ENCODE measurements around the gene TMEM219. TPM values are rescaled to one million over a fixed set of nuclear protein-coding genes. Genes with fewer than 3 reads are reported as not detected.
A peak's percentile ranks its signal among the peaks of the same experiment; 100 is the strongest.

TMEM219 gene
- total RNA-seq, 6 donors from 2014 or later: 95.4 to 187 (median 139) TPM

DNA sequence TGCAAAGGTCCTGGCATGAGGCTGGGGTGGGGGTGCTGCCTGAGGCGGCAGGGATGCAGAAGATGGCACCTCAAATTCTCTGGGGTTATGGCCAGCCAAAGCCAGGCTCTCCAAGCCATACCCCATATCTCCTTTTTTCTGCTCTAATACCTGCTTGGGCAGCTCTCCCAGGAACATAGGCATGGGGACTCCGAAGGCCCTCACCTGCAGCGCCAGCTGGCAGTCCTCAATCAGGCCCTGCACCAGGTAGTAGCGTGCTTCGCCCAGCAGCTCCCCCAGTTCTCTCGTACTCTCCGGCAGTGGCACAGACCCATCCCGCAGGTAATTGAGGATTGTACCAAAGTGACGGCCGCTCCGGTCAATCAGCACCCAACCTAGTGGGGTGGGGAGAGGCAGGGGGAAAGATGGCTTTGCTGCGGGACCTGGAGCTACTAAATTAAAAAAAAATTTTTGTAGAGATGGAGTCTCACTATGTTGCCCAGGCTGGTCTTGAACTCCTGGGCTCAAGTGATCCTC is 38.8 kb upstream of the TMEM219 start:
- H3K36me3 ChIP-seq: peaks cover 7 to 50% (median 13%) of the 10 kb centered on the region in 4 donors
- DNase-seq (no peak), ATAC-seq (ENCODE audit: low FRiP score in 2 of 2) (no peak)
- no peak for TF ChIP-seq POLR2A (IDR thresholded peaks at IDR 0.05)
- TF ChIP-seq POLR2AphosphoS5 (IDR thresholded peaks at IDR 0.05): no peak
- TF ChIP-seq EP300 (IDR thresholded peaks at IDR 0.05): no peak
- TF ChIP-seq, protein P1, sequence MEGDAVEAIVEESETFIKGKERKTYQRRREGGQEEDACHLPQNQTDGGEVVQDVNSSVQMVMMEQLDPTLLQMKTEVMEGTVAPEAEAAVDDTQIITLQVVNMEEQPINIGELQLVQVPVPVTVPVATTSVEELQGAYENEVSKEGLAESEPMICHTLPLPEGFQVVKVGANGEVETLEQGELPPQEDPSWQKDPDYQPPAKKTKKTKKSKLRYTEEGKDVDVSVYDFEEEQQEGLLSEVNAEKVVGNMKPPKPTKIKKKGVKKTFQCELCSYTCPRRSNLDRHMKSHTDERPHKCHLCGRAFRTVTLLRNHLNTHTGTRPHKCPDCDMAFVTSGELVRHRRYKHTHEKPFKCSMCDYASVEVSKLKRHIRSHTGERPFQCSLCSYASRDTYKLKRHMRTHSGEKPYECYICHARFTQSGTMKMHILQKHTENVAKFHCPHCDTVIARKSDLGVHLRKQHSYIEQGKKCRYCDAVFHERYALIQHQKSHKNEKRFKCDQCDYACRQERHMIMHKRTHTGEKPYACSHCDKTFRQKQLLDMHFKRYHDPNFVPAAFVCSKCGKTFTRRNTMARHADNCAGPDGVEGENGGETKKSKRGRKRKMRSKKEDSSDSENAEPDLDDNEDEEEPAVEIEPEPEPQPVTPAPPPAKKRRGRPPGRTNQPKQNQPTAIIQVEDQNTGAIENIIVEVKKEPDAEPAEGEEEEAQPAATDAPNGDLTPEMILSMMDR (IDR thresholded peaks at IDR 0.05): no peak
- no peaks in the 10 kb centered on the region for H3K9me3 ChIP-seq
- H3K4me1 ChIP-seq: peaks cover 21 to 28% (median 22%) of the 10 kb centered on the region in 4 donors
- H3K4me3 ChIP-seq: no peak overlapping the region
- no peaks in the 10 kb centered on the region for H3K27me3 ChIP-seq
- no peak overlapping the region for H3K27ac ChIP-seq
- 93 to 98% methylated on average over 10 to 12 of the region's 12 CpGs for WGBS, 2 donors

DNA sequence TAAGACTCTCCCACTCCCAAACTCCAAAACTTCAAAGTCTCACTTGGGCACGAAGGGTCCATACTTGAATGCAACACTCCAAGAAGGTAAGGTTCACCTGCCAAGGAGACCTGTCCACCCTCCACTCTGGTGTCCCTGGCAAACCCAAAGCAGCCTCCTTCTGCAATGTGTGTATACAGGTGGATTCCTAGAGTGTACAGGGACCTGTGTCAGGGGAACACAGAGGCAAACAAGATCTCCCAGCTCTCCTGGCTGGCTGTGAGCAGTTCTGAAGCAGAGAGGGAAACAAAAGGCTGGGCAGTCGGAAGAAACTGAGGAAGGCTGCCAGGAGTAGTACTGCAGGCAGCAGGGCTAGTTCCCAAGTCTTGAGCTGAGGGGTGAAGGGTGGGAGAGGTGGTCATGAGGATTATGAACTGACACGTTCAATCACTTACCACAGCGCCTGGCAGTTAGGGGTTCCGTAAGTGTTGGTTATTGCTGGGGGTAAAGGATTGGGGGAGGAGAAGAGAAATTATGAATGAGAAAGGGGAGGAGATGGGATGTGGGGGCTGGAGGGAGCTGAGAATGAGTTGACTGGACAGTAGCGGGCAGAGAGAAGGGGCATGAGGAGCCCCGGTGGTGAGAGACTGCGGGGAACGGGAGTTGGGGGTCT is 36.6 kb upstream of the TMEM219 start:
- WGBS, 2 donors: 8 to 11% methylated on average over 9 of the region's 9 CpGs
- peaks cover 21 to 28% (median 22%) of the 10 kb centered on the region in 4 donors for H3K4me1 ChIP-seq
- H3K9me3 ChIP-seq: no peaks in the 10 kb centered on the region
- TF ChIP-seq POLR2AphosphoS5 (IDR thresholded peaks at IDR 0.05) (no peak), EP300 (IDR thresholded peaks at IDR 0.05) (no peak), POLR2A (IDR thresholded peaks at IDR 0.05) (no peak)
- TF ChIP-seq, protein P1 (IDR thresholded peaks at IDR 0.05): no peak
- H3K27me3 ChIP-seq: no peaks in the 10 kb centered on the region
- peak overlapping the region; percentile 79 to 91 (median 90) for H3K27ac ChIP-seq
- ATAC-seq (ENCODE audit: low FRiP score in 2 of 2): no peak
- H3K36me3 ChIP-seq: peaks cover 5 to 34% (median 12%) of the 10 kb centered on the region in 4 donors
- DNase-seq: no peak
- H3K4me3 ChIP-seq: peak overlapping the region; percentile 71 to 100 (median 84)

DNA sequence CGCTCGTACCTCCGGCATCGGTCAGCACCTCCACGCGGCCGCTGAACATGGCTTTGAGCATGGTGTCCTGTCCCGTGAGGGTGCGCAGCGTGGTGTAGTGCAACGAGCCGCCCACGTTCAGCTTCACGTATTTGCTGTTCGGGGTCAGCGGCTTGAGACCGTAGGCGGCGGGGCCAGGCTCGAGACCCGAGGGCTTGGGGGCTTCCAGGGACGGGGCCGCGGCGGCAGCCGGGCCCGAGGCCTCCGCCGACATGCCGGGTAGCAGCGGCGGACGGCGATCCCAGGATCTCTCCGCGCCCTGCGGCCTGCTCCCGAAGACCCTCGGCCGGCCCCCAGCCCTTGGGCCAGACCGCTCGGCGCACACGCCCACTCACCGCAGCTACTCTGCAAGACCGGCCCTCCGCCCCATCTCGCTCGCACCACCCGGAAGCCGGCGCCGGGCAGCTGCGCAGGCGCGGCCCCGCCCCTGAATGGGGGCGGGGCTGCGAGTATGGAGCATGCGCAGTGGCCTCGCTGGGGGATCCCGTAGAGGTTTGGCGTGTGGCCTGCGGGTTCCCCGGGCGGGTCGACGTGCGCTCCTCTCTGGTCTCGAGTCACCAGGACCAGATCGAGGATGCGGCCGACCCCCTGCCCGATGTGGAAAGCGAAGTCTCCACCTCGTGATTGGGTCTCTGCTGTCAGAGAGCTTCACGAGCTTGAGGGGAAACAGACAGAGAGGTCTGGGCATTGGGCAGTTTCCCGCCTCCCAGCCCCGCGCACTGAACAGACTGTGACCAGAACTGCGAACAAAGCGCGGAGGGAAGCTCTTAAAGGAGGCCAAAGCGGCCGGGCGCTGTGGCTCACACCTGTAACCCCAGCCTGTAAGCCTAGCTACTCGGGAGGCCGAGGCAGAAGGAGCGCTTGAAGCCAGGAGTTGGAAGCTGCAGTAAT is 35.8 kb upstream of the TMEM219 start, which contains the start of gene KCTD13:
TSS of gene KCTD13 (minus strand) at position 446 of the 930 bp plus-strand sequence. CDS start at position 253, 193 bp downstream.
- H3K4me1 ChIP-seq: peaks cover 21 to 24% (median 22%) of the 10 kb centered on the region in 4 donors
- no peaks in the 10 kb centered on the region for H3K27me3 ChIP-seq
- peak within 1 kb of the TSS; percentile 79 to 91 (median 90) for H3K27ac ChIP-seq
- peak within 1 kb of the TSS; percentile 71 to 100 (median 84) for H3K4me3 ChIP-seq
- DNase-seq: peak; percentile 90 to 97
- 1 to 2% methylated on average over 23 to 35 of the region's 89 CpGs for WGBS, 2 donors
- TF ChIP-seq POLR2AphosphoS5 (IDR thresholded peaks at IDR 0.05): peak; percentile 85 to 91
- TF ChIP-seq, protein P1 (IDR thresholded peaks at IDR 0.05): peak in 1 of 6 experiments; percentile 5
- no peak for TF ChIP-seq EP300 (IDR thresholded peaks at IDR 0.05)
- peak in 3 of 4 donors; percentile 54 to 93 (median 61) for TF ChIP-seq POLR2A (IDR thresholded peaks at IDR 0.05)
- ATAC-seq (ENCODE audit: low FRiP score in 2 of 2): peak; percentile 97 to 99
- no peaks in the 10 kb centered on the region for H3K9me3 ChIP-seq
- peaks cover 4 to 26% (median 10%) of the 10 kb centered on the region in 4 donors for H3K36me3 ChIP-seq

DNA sequence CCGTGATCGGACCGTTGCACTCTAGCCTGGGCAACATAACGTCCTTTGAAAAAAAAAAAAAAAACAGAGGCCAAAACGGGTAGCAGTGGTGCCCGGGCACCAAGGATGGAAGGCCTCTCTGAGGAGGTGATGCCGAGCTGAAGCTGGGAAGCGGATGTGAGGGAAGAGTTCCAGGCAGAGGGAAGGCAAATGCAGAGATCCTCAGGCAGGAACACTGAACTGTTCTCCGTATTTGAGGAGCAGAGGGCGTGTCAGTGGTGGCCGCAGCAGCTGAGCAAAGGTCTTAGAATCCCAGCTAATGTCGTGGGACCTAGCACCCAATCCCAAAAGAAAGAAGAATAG is 35.2 kb upstream of the TMEM219 start:
- peak overlapping the region; percentile 79 to 91 (median 90) for H3K27ac ChIP-seq
- H3K9me3 ChIP-seq: no peaks in the 10 kb centered on the region
- H3K4me1 ChIP-seq: peaks cover 21 to 24% (median 22%) of the 10 kb centered on the region in 4 donors
- H3K27me3 ChIP-seq: no peaks in the 10 kb centered on the region
- DNase-seq (peak in 1 of 2 donors; percentile 32), ATAC-seq (ENCODE audit: low FRiP score in 2 of 2) (peak; percentile 28 to 53)
- TF ChIP-seq POLR2A (IDR thresholded peaks at IDR 0.05): no peak
- peaks cover 4 to 20% (median 8%) of the 10 kb centered on the region in 4 donors for H3K36me3 ChIP-seq
- WGBS, 2 donors: 4 to 7% methylated on average over 12 of the region's 12 CpGs
- peak overlapping the region; percentile 71 to 100 (median 84) for H3K4me3 ChIP-seq
